HG02798 (cell line): ENCODE results near the gene WFS1.

Experiments used
- ATAC-seq: cut with Tn5 transposase; IDR thresholded peaks from one replicate; pipeline ENCODE4 v1.9.1; 2021; ENCODE audit warnings: mild to moderate bottlenecking; ENCODE audit not compliant: unreplicated experiment, poor library complexity

WFS1 gene

GRCh38 chr4:6256141-6256540, 13.5 kb upstream of the WFS1 start:
- ATAC-seq, result no peak

- ATAC-seq, result no peak
Measured at GRCh38 chr4:6257247-6258025, 12.2 kb upstream of the WFS1 start.

- no peak for ATAC-seq
Measured at GRCh38 chr4:6258026-6258360, 11.7 kb upstream of the WFS1 start.

GRCh38 chr4:6258741-6259140, 10.9 kb upstream of the WFS1 start:
- ATAC-seq, result no peak

- no peak for ATAC-seq
Measured at GRCh38 chr4:6259886-6260285, 9.8 kb upstream of the WFS1 start.

DNA sequence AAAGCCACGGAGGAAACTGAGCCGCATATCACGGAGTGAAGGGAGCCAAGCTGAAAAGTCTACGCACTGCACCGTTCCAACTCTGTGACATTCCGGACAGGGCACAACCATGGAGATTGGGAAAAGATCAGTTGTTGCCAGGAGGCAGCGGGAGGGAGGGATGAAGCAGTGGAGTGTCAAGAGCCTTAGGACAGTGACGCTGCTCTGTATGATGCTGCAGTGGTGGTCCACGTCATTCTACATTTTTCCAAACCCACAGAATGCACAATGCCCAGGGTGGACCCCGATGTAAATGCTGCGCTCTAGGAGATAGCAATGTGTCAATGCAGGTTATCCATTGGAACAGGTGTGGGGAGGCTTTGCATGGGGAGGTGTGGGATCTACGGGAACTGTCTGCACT, 7.5 kb upstream of the WFS1 start:
- ATAC-seq, result no peak

- no peak for ATAC-seq
Measured at GRCh38 chr4:6262847-6263487, 6.7 kb upstream of the WFS1 start.

GRCh38 chr4:6263526-6264224, 6.0 kb upstream of the WFS1 start:
- ATAC-seq, result no peak

DNA sequence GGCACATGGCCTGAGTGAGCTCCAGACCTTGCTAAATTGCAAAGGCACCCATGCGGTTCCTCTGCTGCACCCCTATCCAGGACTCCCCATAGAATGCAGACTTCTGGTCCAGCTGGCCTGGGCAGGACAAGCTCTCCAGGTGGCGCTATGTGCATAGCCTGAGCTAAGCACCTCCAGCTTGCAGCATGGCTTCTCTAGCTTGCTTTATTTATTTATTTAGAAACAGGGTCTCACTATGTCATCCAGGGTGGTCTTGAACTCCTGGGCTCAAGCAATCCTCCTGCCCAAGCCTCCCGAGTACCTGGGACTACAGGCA, 5.5 kb upstream of the WFS1 start:
- ATAC-seq, result no peak

GRCh38 chr4:6265546-6265945, 4.1 kb upstream of the WFS1 start:
- no peak for ATAC-seq

DNA sequence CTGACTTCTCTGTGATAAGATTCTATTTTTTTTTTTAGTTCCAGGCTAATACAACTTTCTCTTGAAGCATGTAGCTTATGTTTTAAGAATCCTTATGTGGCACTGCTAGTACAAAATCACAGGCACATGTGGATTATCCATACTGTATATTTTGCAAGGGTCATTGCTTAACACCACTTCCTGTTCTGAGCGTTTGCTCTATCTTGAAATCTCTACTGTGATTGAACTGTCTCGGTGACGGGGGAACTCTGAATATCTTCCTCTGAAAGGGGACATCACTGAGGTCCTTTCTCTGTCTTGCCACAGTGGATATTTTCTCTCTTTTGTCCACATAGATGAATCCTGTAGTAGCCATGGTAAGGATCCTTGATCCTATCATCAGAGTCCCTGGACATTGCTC, 2.1 kb upstream of the WFS1 start:
- no peak for ATAC-seq

GRCh38 chr4:6268650-6269615, 717 bp upstream of the WFS1 start:
- no peak for ATAC-seq

DNA sequence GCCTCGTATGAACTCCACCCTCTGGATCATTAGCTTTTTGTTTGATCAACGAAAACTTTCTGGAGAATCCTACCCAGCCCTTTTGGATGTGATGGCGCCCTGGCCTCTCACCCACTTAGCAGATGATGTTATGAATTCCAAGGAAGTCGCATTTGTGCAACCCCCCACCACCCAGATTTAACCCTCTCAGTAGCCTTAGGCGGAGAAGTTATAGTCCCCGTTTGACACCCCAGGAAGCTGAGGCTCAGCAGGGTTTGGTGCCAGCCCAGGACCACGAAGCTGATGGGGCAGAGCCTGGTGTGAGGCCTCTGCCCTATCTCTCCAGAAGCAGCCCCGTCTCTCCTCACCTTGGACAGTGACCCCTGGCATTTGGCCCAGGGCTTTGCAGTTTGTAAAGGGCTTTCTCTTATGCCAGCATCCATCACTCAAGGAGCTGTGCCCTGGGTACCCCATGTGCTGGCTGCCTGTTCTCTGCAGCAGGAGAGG, 1.0 kb downstream of the WFS1 start:
- ATAC-seq, result no peak

DNA sequence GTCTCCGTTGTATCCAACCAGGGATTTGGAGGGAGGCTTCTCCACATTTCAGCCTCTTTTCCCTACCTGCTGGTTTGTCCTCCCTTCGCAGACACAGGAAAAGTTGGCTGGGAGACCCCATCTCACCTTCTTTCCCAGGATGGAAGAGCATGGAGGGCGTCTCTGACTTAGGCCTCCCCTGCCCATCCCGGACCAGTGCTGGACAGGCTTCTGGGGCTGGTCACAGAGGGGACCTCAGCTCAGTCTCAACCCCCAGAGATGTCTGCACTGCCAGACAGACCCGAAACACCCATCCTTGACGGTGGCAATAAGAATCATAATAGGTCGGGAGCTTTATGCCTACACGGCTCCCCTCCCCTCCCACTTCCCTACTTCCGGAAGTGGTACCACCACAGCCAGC, 1.6 kb downstream of the WFS1 start:
- no peak for ATAC-seq

- ATAC-seq, result no peak
Measured at GRCh38 chr4:6271701-6272465, 2.2 kb downstream of the WFS1 start.

- no peak for ATAC-seq
Measured at GRCh38 chr4:6272863-6273660, 3.4 kb downstream of the WFS1 start.

- ATAC-seq, result no peak
Measured at GRCh38 chr4:6273661-6273990, 4.0 kb downstream of the WFS1 start.

DNA sequence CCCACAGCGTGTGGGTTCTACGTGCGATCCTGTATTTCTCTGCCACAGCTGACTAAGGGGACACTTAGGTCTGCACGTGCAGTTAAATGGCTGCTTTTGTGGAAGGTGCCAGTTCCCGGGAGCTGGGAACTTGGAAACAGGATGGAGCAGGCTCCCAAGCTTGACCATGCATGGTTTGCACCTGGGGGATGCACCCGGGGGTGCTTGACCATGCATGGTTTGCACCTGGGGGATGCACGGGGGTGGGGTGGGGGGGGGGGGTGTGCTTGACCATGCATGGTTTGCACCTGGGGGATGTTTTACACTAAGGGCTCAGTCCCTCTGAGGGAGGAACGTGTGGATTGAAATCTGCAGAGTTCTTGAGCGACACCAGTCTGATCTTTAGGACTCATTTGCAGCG, 5.7 kb downstream of the WFS1 start:
- no peak for ATAC-seq
